GM12878 (cell line): ENCODE results near the gene KIF24. TPM values are rescaled to one million over a fixed set of nuclear protein-coding genes. Genes with fewer than 3 reads are reported as not detected.
"Not testable (repeated sequence)": the region's sequence is repeated elsewhere in the genome, so short reads cannot be mapped to it uniquely, and the experiment has no call there.

Experiments
- ATAC-seq: fragments of 200-7000 bp; cut with Tn5 transposase; 3 replicates; pipeline ENCODE4 v1.9.1; 2020; ENCODE audit warnings: mild to moderate bottlenecking, moderate library complexity
- BruUV-seq: library from RNA; stranded (reverse); fragments of 400-500 nt; replicated peaks from 2 replicates; lab custom pipeline; 2021; lab: Mats Ljungman, UMichigan
- CTCF ChIA-PET: fragments of 300-600 bp; sonication (Branson Sonifier 250); formaldehyde crosslinking; extraction: SDS; loops from one replicate; lab custom pipeline; 2021; ENCODE audit warnings: inconsistent platforms; lab: Yijun Ruan, JAX
- POLR2A ChIA-PET: fragments of 350-600 bp; formaldehyde crosslinking; extraction: SDS; loops from one replicate; lab custom pipeline; 2021; ENCODE audit warnings: inconsistent platforms; lab: Charles Lee
- RAD21 ChIA-PET: fragments of 300-600 bp; sonication (Branson Sonifier 250); formaldehyde crosslinking; loops from one replicate; lab custom pipeline; 2023; ENCODE audit warnings: antibody characterized with exemption; ENCODE audit not compliant: unreplicated experiment; lab: Charles Lee
- SMC1A ChIA-PET: fragments of 300-600 bp; sonication (Branson Sonifier 250); formaldehyde crosslinking; loops from one replicate; lab custom pipeline; 2023; ENCODE audit not compliant: unreplicated experiment, uncharacterized antibody; lab: Charles Lee
- DNase-seq: peaks from one replicate; pipeline ENCODE4 v3.0.0-alpha.2; 2011; ENCODE audit warnings: low read depth, low spot score
- FAIRE-seq: peaks from 3 replicates; lab custom pipeline; 2011; peaks lifted over from hg19 to GRCh38; lab: Jason Lieb, UNC
- H2AFZ ChIP-seq: 2 replicates; pipeline ENCODE4 v1.6.0; 2011; ENCODE audit warnings: low read depth, low read length, control low read depth; ENCODE audit not compliant: control insufficient read depth
- H3K27ac ChIP-seq: 2 replicates; pipeline ENCODE4 v1.5.1; 2011; ENCODE audit warnings: control low read depth; ENCODE audit not compliant: control insufficient read depth, insufficient read depth
- H3K27me3 ChIP-seq, 2 experiments: replicated peaks in 1 of 2; 2 replicates each; pipeline versions ENCODE4 v1.6.0 to v1.6.1; 2011; ENCODE audit warnings: low read length in 1 of 2; ENCODE audit not compliant: control insufficient read depth in 2 of 2, insufficient read depth in 2 of 2
- H3K36me3 ChIP-seq, 2 experiments: 2 replicates each; pipeline ENCODE4 v1.5.1; 2011; ENCODE audit warnings: low read length in 1 of 2; ENCODE audit not compliant: control insufficient read depth in 2 of 2, insufficient read depth in 2 of 2
- H3K4me1 ChIP-seq: 2 replicates; pipeline ENCODE4 v1.6.1; 2011; ENCODE audit warnings: mild to moderate bottlenecking, low read length, moderate library complexity, mixed read lengths; ENCODE audit not compliant: control insufficient read depth, insufficient read depth
- H3K4me2 ChIP-seq: 2 replicates; pipeline ENCODE4 v1.6.0; 2011; ENCODE audit warnings: control low read depth; ENCODE audit not compliant: control insufficient read depth, insufficient read depth
- H3K4me3 ChIP-seq: fragments of 200-600 bp; sonication (generic); 2 replicates; pipeline ENCODE4 v1.5.1; 2016
- H3K79me2 ChIP-seq: 2 replicates; pipeline ENCODE4 v1.6.0; 2011; ENCODE audit warnings: low read length; ENCODE audit not compliant: control insufficient read depth, insufficient read depth
- H3K9ac ChIP-seq: 2 replicates; pipeline ENCODE4 v1.8.0; 2011; ENCODE audit warnings: low read length, control low read depth, mixed read lengths; ENCODE audit not compliant: control insufficient read depth, insufficient read depth
- H3K9me3 ChIP-seq: replicated peaks from 3 replicates; pipeline ENCODE4 v1.5.1; 2011; ENCODE audit warnings: mild to moderate bottlenecking, low read length; ENCODE audit not compliant: control insufficient read depth, insufficient read depth
- H4K20me1 ChIP-seq: 2 replicates; pipeline ENCODE4 v1.6.0; 2011; ENCODE audit not compliant: control insufficient read depth, insufficient read depth
- BCL3 ChIP-seq: IDR thresholded peaks from 2 replicates; pipeline ENCODE4 v1.6.1; 2011; ENCODE audit warnings: borderline replicate concordance, low read depth, mild to moderate bottlenecking, moderate library complexity, low read length; ENCODE audit not compliant: insufficient read depth, poor library complexity, severe bottlenecking
- WGBS: methylation state at CpG from one replicate; pipeline ENCODE4 v1.1.6; 2016; ENCODE audit warnings: low lambda C conversion rate; ENCODE audit not compliant: insufficient replicate concordance, insufficient coverage; ENCODE audit errors: missing lambda C conversion rate; 5-methylcytosine and 5-hydroxymethylcytosine counted together
- in situ Hi-C: fragments of 300-500 bp; cut with MboI; formaldehyde crosslinking; loops from 9 replicates; pipeline ENCODE4 v1.14.3; 2018; ENCODE audit warnings: mixed read lengths
- intact Hi-C: fragments of 100-400 bp; cut with micrococcal nuclease; formaldehyde crosslinking; loops from one replicate; pipeline ENCODE4 v1.14.2; 2022; ENCODE audit not compliant: unreplicated experiment
- polyA plus RNA-seq, 11 experiments: library from polyadenylated mRNA; depleted of rRNA in 4 of 11; unstranded in 6 of 11; stranded (reverse) in 5 of 11; fragments of >200 nt; fragmentation: Nextera tagmentation in 4 of 11; fragmentation: Illumina TruSeq in 1 of 11; extraction: Ambion mirVana in 4 of 11; extraction: Trizol in 1 of 11; gene quantifications; 1 replicate in 1 of 11; 2 replicates in 10 of 11; pipeline versions ENCODE4 v1.2.1 to v1.2.3, GENCODE V29; 2011 to 2016; ENCODE audit warnings: inconsistent platforms in 2 of 11, missing spikeins in 2 of 11, low read depth in 1 of 11
- total RNA-seq, 4 experiments: library from RNA; depleted of rRNA in 3 of 4; stranded (reverse); fragments of >200 nt in 3 of 4; fragmentation: Illumina TruSeq in 1 of 4; extraction: Trizol in 1 of 4; gene quantifications; 2 replicates each; pipeline versions ENCODE4 v1.2.1 to v1.2.3, GENCODE V29; 2013 to 2021

Gene KIF24
- total and polyA plus RNA-seq, 10 of the 15 experiments (the other 5 are each of a cell fraction or from before 2014, with no cell fraction given), result 0.58 to 6.7 (median 5.3) TPM

GRCh38 chr9:34362614-34363214 is 33.6 kb upstream of the KIF24 start (continued):
- TF ChIP-seq BCL3, result no peak
- TF ChIP-seq, all 136 proteins: peak for 0

- BruUV-seq, ATAC-seq, RAD21 ChIA-PET, H2AFZ ChIP-seq, H3K27ac ChIP-seq, H3K79me2 ChIP-seq, H3K4me2 ChIP-seq, H3K9ac ChIP-seq, FAIRE-seq, H4K20me1 ChIP-seq, H3K36me3 ChIP-seq, H3K9me3 ChIP-seq, H3K4me1 ChIP-seq, H3K27me3 ChIP-seq, DNase-seq, in situ Hi-C loops, H3K4me3 ChIP-seq: not testable (repeated sequence)
- ChIA-PET CTCF (interaction anchor here (0.8 kb wide), 1 partner anchor 22 kb away, joined by 3 read pairs; no protein-coding TSS in a partner anchor), POLR2A (interaction anchor here (0.6 kb wide), 1 partner anchor 878 kb away, joined by 4 read pairs; no protein-coding TSS in a partner anchor), SMC1A (interaction anchor here (1.0 kb wide), 1 partner anchor 19 kb away, joined by 3 read pairs; no protein-coding TSS in a partner anchor)
- intact Hi-C loops, result loop anchor here (10.0 kb wide), 1 partner anchor 62 kb away; no protein-coding TSS in a partner anchor
- WGBS, result 0% methylated on average over 1 of the region's 1 CpG
Observed at GRCh38 chr9:34352957-34353356, 23.9 kb upstream of the KIF24 start.

- SMC1A ChIA-PET, result interaction anchor here (0.6 kb wide), 1 partner anchor 181 kb away, joined by 3 read pairs; no protein-coding TSS in a partner anchor
- 74% methylated on average over 7 of the region's 7 CpGs for WGBS
- H4K20me1 ChIP-seq, H3K36me3 ChIP-seq, ATAC-seq, H3K9ac ChIP-seq, H3K4me2 ChIP-seq, in situ Hi-C loops, H3K4me3 ChIP-seq, H3K79me2 ChIP-seq, RAD21 ChIA-PET, DNase-seq, CTCF ChIA-PET, FAIRE-seq, BruUV-seq, H3K27me3 ChIP-seq, H3K9me3 ChIP-seq, H2AFZ ChIP-seq, H3K4me1 ChIP-seq, H3K27ac ChIP-seq, POLR2A ChIA-PET: not testable (repeated sequence)
- intact Hi-C loops, result loop anchor here (10.0 kb wide), 1 partner anchor 63 kb away; no protein-coding TSS in a partner anchor
Observed at GRCh38 chr9:34352122-34352652, 23.1 kb upstream of the KIF24 start.
